ENCODE data around the gene DDX56.
"Not testable (repeated sequence)": the region's sequence is repeated elsewhere in the genome, so short reads cannot be mapped to it uniquely, and the experiment has no call there.

Gene DDX56

GRCh38 chr7:44561962-44562621, 11.6 kb downstream of the DDX56 start:
- H3K27me3 Mint-ChIP-seq = no peaks in the 10 kb centered on the region
- H3K4me1 Mint-ChIP-seq (ENCODE audit: low read depth) = peaks cover 5% of the 10 kb centered on the region
- no peak overlapping the region for H3K27ac Mint-ChIP-seq
- H3K9me3 Mint-ChIP-seq (ENCODE audit: low read depth) = no peaks in the 10 kb centered on the region
- no peaks in the 10 kb centered on the region for H3K36me3 Mint-ChIP-seq
- H3K4me3 Mint-ChIP-seq = no peak overlapping the region

GRCh38 chr7:44561481-44561880, 12.2 kb downstream of the DDX56 start:
- H3K4me1 Mint-ChIP-seq (ENCODE audit: low read depth) = peaks cover 4% of the 10 kb centered on the region
- peak overlapping the region; percentile 8 for H3K27ac Mint-ChIP-seq
- H3K9me3 Mint-ChIP-seq (ENCODE audit: low read depth) = no peaks in the 10 kb centered on the region
- no peak overlapping the region for H3K4me3 Mint-ChIP-seq
- H3K36me3 Mint-ChIP-seq = no peaks in the 10 kb centered on the region
- H3K27me3 Mint-ChIP-seq = no peaks in the 10 kb centered on the region

GRCh38 chr7:44559485-44559884, 14.2 kb downstream of the DDX56 start:
- Mint-ChIP-seq H3K9me3 (ENCODE audit: low read depth) (no peaks in the 10 kb centered on the region), H3K27ac (no peak overlapping the region), H3K27me3 (no peaks in the 10 kb centered on the region), H3K4me3 (no peak overlapping the region), H3K36me3 (no peaks in the 10 kb centered on the region), H3K4me1 (ENCODE audit: low read depth) (no peaks in the 10 kb centered on the region)

- Mint-ChIP-seq H3K9me3 (ENCODE audit: low read depth) (no peaks in the 10 kb centered on the region), H3K27ac (no peak overlapping the region), H3K36me3 (no peaks in the 10 kb centered on the region), H3K4me1 (ENCODE audit: low read depth) (no peaks in the 10 kb centered on the region), H3K27me3 (no peaks in the 10 kb centered on the region), H3K4me3 (no peak overlapping the region)
Observed at GRCh38 chr7:44557485-44557884, 16.2 kb downstream of the DDX56 start.

GRCh38 chr7:44555350-44555749, 18.4 kb downstream of the DDX56 start:
- H3K36me3 Mint-ChIP-seq = no peaks in the 10 kb centered on the region
- no peaks in the 10 kb centered on the region for H3K27me3 Mint-ChIP-seq
- no peak overlapping the region for H3K27ac Mint-ChIP-seq
- H3K4me3 Mint-ChIP-seq = no peak overlapping the region
- no peaks in the 10 kb centered on the region for H3K9me3 Mint-ChIP-seq (ENCODE audit: low read depth)
- no peaks in the 10 kb centered on the region for H3K4me1 Mint-ChIP-seq (ENCODE audit: low read depth)

DNA sequence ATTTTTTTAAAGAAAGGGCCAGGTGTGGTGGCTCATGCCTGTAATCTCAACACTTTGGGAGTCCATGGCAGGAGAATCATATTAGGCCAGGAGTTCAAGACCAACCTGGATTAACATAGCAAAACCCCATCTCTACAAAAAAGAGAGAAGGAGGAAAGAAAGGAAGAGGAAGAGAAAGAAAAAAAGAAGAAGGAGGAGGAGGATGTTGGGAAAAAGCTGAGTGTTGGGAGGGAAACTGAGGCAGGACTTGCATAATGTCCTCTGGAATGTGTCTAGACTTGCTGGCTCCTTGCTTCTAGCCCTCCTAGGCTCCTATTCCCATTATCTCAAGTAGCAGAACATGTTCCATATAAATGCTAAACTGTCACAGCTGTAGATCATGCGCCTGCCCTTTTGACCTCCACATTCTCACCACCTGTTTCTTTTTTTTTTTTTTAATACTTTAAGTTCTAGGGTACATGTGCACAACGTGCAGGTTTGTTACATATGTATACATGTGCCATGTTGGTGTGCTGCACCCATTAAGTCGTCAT, 21.2 kb downstream of the DDX56 start:
- H3K27me3 Mint-ChIP-seq; H3K27ac Mint-ChIP-seq; H3K4me3 Mint-ChIP-seq; H3K4me1 Mint-ChIP-seq (ENCODE audit: low read depth); H3K9me3 Mint-ChIP-seq (ENCODE audit: low read depth); H3K36me3 Mint-ChIP-seq: not testable (repeated sequence)

GRCh38 chr7:44549457-44549856, 24.3 kb downstream of the DDX56 start:
- H3K4me3 Mint-ChIP-seq = no peak overlapping the region
- no peaks in the 10 kb centered on the region for H3K36me3 Mint-ChIP-seq
- no peak overlapping the region for H3K27ac Mint-ChIP-seq
- H3K9me3 Mint-ChIP-seq (ENCODE audit: low read depth) = no peaks in the 10 kb centered on the region
- no peaks in the 10 kb centered on the region for H3K27me3 Mint-ChIP-seq
- H3K4me1 Mint-ChIP-seq (ENCODE audit: low read depth) = no peaks in the 10 kb centered on the region

DNA sequence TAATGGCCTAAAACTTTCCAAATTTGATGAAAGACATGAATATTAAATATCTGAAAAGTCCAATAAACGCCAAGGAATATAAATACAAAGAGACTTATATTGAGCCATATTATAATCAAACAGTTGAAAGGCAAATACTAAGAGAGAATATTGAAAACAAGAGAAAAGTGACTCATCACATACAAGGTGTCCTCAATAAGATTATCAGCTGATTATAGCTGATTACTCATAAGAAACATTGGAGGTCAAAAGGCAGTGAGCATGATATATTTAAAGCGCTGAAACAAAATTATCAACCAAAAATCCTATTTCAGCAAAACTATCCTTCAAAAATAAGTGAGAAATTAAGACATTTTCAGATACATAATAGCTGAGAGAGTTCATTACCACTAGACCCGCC, 24.8 kb downstream of the DDX56 start:
- Mint-ChIP-seq H3K27ac (no peak overlapping the region), H3K36me3 (no peaks in the 10 kb centered on the region), H3K9me3 (ENCODE audit: low read depth) (no peaks in the 10 kb centered on the region)

GRCh38 chr7:44547536-44548231, 26.0 kb downstream of the DDX56 start:
- Mint-ChIP-seq H3K4me1 (ENCODE audit: low read depth) (no peaks in the 10 kb centered on the region), H3K27me3 (peaks cover 3% of the 10 kb centered on the region), H3K27ac (no peak overlapping the region), H3K36me3 (no peaks in the 10 kb centered on the region), H3K4me3 (no peak overlapping the region), H3K9me3 (ENCODE audit: low read depth) (no peaks in the 10 kb centered on the region)

More for the DNA sequence above, 24.8 kb downstream of the DDX56 start:
- peaks cover under 1% of the 10 kb centered on the region for H3K27me3 Mint-ChIP-seq
- no peak overlapping the region for H3K4me3 Mint-ChIP-seq
- no peaks in the 10 kb centered on the region for H3K4me1 Mint-ChIP-seq (ENCODE audit: low read depth)

- no peaks in the 10 kb centered on the region for H3K36me3 Mint-ChIP-seq
- peaks cover 3% of the 10 kb centered on the region for H3K27me3 Mint-ChIP-seq
- no peaks in the 10 kb centered on the region for H3K4me1 Mint-ChIP-seq (ENCODE audit: low read depth)
- no peak overlapping the region for H3K4me3 Mint-ChIP-seq
- no peak overlapping the region for H3K27ac Mint-ChIP-seq
- H3K9me3 Mint-ChIP-seq (ENCODE audit: low read depth) = no peaks in the 10 kb centered on the region
Observed at GRCh38 chr7:44541876-44542610, 31.7 kb downstream of the DDX56 start.

DNA sequence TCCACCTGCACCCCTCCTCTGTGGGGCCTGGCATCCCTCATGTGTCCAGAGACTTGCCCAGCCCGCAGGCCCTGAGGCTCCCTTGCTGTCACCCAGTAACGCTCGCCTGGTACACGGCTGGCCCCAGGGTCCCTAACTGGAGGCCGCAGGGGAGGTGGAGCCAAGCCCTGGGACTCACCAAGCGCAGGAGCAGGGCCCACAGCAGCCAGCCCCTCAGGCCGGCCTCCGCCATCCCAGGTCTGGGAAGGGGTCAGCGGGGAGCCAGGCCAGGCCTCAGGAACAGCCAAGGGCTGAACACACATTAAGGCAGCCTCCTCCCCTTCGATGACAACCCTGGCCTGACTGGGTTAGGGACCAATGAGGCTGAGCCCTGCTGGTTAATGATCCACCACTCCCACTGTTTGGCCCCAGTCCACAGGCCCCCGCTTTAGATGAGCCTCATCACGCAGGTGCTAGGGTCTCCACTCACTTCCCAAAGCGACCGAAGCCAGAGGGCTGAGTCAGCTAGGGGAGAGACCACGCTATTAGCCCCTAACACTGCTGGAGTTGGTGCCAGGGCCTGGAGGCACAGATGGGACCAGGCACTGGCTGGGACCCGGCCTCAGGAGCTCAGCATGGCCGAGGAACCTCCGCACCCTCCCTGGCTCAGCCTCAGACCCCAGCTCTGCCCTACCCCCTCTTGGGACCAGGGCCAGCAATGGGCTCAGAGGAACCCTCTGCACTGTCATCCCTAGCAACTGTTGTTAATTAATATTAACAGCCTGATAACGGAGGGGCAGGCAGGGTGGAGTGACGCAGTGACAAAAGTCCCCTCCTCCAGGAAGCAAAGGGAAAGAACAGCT, 32.5 kb downstream of the DDX56 start, which contains the start of gene NPC1L1:
Gene NPC1L1, minus strand, starts transcription at position 303 of the 842 bp plus-strand sequence. Its CDS starts 71 bp downstream, at position 232.
- no peaks in the 10 kb centered on the region for H3K4me1 Mint-ChIP-seq (ENCODE audit: low read depth)
- no peaks in the 10 kb centered on the region for H3K36me3 Mint-ChIP-seq
- H3K9me3 Mint-ChIP-seq (ENCODE audit: low read depth) = no peaks in the 10 kb centered on the region
- no peak within 1 kb of the TSS for H3K27ac Mint-ChIP-seq
- H3K4me3 Mint-ChIP-seq = no peak within 1 kb of the TSS
- H3K27me3 Mint-ChIP-seq = peaks cover 3% of the 10 kb centered on the region

DNA sequence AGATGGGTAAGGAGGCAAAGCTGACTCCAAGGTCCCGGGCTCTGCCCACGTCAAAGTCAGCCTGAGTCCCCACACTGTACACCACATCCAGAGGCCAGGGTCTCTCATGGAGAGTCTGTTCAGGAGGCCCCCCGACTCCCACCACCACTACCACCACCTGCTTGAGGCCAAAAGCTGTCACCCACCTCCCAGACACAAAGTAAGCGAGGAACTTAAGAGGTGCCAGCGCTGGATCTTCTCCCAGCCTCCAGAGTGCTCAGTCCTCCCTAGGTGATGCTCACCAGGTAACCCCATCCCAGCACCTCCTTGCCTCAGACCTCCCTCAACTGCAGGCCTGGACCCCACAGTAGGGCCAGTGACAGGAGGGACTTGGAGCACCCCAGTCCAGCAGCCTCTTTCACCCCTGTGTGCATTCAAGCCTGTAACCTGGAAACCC, 33.1 kb downstream of the DDX56 start:
- Mint-ChIP-seq H3K36me3 (no peaks in the 10 kb centered on the region), H3K4me1 (ENCODE audit: low read depth) (no peaks in the 10 kb centered on the region), H3K27me3 (peaks cover 3% of the 10 kb centered on the region), H3K4me3 (no peak overlapping the region), H3K9me3 (ENCODE audit: low read depth) (no peaks in the 10 kb centered on the region), H3K27ac (no peak overlapping the region)

DNA sequence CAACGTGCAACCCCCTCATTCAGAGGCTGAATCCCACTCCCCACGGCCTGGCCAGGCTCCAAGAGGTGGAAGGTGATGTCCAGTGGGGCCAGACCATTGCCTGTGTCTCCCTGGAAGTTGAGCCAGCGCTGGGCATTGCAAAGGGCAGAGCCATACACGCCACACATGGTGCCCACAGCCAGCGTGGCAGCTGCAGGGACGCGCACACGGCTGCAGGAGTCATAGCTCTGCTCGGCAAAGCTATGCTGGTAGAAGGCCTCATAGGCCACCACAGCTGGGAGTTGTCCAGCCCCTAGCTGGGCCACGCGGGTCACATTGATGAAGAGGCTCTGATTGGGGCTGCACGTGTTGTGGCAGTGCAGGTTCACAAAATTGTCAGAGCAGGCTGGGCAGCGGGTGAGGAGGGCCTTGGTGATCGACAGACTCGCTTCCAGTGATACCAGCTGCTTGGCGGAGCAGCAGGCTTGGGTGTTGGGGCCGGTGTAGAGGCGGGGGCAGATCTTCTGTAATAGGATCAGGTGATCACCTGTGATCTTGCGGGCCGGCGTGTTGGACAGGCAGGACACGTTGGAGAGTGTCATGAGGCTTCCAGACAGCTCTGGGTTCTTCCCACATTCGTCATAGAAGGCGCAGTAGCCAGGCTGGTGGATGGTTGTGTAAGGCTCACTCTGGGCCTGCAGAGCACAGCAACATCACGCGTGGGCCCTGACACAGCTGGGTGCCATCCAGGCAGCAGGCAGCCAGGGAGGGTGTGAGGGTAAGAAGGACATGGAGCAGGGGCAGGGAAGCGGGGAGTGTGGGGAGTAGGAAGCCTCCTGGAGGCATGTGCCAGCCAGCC, 33.8 kb downstream of the DDX56 start:
- no peak overlapping the region for H3K27ac Mint-ChIP-seq
- no peaks in the 10 kb centered on the region for H3K9me3 Mint-ChIP-seq (ENCODE audit: low read depth)
- H3K27me3 Mint-ChIP-seq = peaks cover 3% of the 10 kb centered on the region
- H3K4me3 Mint-ChIP-seq = no peak overlapping the region
- no peaks in the 10 kb centered on the region for H3K4me1 Mint-ChIP-seq (ENCODE audit: low read depth)
- no peaks in the 10 kb centered on the region for H3K36me3 Mint-ChIP-seq
